Measurements from ENCODE around the gene ADAMTS17. TPM values are rescaled to one million over a fixed set of nuclear protein-coding genes. Genes with fewer than 3 reads are reported as not detected.

The ADAMTS17 gene
- total and polyA plus RNA-seq, 9 of the 15 experiments (the other 6 are each of a cell fraction or from before 2014, with no cell fraction given) = 0.01 to 0.14 (median 0.07) TPM; not detected in 6

DNA sequence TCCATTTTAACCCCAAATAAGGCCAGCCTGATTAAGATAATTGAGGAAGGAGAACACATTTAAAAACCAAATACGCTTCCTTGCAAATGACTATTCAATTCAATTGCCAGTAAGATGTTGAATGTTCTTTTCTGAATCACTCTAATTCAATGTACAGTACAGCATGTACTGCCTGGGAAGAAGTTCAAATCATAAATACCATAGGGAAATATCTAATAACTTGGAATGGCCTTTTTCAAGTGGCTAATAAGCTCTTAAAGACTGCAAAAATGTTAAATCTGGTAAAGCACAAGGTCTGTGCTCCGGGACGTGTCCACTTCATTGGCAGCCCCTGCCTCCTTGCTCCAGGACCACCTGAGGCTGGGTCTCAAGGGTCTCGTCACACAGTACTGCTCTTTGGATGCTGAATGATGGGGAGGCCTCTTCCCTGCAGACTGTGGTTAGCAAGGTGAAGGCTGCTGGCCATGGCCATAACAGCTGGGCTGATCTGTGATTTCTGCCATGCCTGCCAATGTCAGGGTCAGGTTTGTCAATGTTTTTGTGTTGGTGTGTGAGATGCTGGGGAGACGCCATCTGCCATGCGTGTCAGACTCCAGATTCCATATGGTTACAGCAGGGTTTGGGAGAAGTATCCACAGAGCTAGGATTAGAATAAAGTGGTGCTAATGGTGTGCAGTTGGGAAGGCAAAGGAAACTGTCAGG, 300.5 kb downstream of the ADAMTS17 start:
- no peak overlapping the region for H3K27ac ChIP-seq (ENCODE audit: extremely low read depth, low read depth, low read length)
- no peak for DNase-seq (ENCODE audit: extremely low read depth in 1 of 4, low spot score in 3 of 4)
- no peak for ATAC-seq
- CTCF ChIA-PET (ENCODE audit: low intra/inter-chr PET ratio) = no interaction called here
- no peaks in the 10 kb centered on the region; a peak in 1 of 5 replicates for H3K27me3 ChIP-seq (ENCODE audit: control insufficient read depth in 2 of 2, insufficient read depth in 2 of 2, low read length in 2 of 2)
- TF ChIP-seq HNRNPUL1 (IDR thresholded peaks at IDR 0.05; ENCODE audit: low read length) (no peak), NEUROD1 (IDR thresholded peaks at IDR 0.05; ENCODE audit: borderline replicate concordance, low read depth, low read length, partially characterized antibody) (no peak), MTA2 (IDR thresholded peaks at IDR 0.05; ENCODE audit: low read depth) (no peak), CC2D1A (IDR thresholded peaks at IDR 0.05) (no peak), NR1H2 (CRISPR knock-in tag; IDR thresholded peaks at IDR 0.05) (no peak), NELFE (IDR thresholded peaks at IDR 0.05; ENCODE audit: insufficient read depth, insufficient read length) (no peak), HNRNPK (IDR thresholded peaks at IDR 0.05; ENCODE audit: low read depth, low read length, poor library complexity, severe bottlenecking) (no peak)
- no peaks in the 10 kb centered on the region for H3K79me2 ChIP-seq (ENCODE audit: control insufficient read depth, insufficient read depth, low read length)
- no peaks in the 10 kb centered on the region; a peak in 1 of 5 replicates for H3K4me1 ChIP-seq (replicated peaks in 1 of 2; ENCODE audit: control insufficient read depth in 2 of 2, insufficient read depth in 2 of 2, low read length in 2 of 2)
- H3K4me3 ChIP-seq = no peak overlapping the region
- no TSS peak for BruUV-seq (replicated peaks)
- H3K9ac ChIP-seq (ENCODE audit: insufficient read depth in 1 of 2, low read depth in 2 of 2, low read length in 2 of 2) = no peak overlapping the region
- 0% methylated on average over 6 of the region's 6 CpGs for WGBS (ENCODE audit: insufficient coverage, low coverage, missing lambda C conversion rate)
- no peaks in the 10 kb centered on the region for H3K9me3 ChIP-seq (replicated peaks; ENCODE audit: control insufficient read depth, insufficient read depth, low read depth, low read length)
- H3K36me3 ChIP-seq (ENCODE audit: control insufficient read depth, insufficient read depth, low read length) = no peaks in the 10 kb centered on the region
- no peaks in the 10 kb centered on the region for H3K9me1 ChIP-seq (ENCODE audit: control insufficient read depth, insufficient read depth, low read length)
- FAIRE-seq = no peak
- no peak overlapping the region for H3K4me2 ChIP-seq (ENCODE audit: insufficient read depth, low read length)
- POLR2A ChIA-PET = no interaction called here
- intact Hi-C loops (cut with micrococcal nuclease) = no loop called here
- in situ Hi-C loops (cut with MboI) = no loop called here
- no peaks in the 10 kb centered on the region for H4K20me1 ChIP-seq (replicated peaks; ENCODE audit: control insufficient read depth, insufficient read depth, low read length)
- H2AFZ ChIP-seq (ENCODE audit: low read depth, low read length) = no peak overlapping the region
